ENCODE results near the gene ULK4.
"Not testable (repeated sequence)": the region's sequence is repeated elsewhere in the genome, so short reads cannot be mapped to it uniquely, and the experiment has no call there.

Gene ULK4

GRCh38 chr3:41477399-41478014 is 484.4 kb downstream of the ULK4 start:
- no peak for DNase-seq

GRCh38 chr3:41469083-41469482 is 492.8 kb downstream of the ULK4 start:
- DNase-seq, result no peak

- DNase-seq, result no peak
These were observed 494.4 kb downstream of the ULK4 start for GRCh38 chr3:41467481-41467880.

GRCh38 chr3:41464858-41465257 is 497.0 kb downstream of the ULK4 start:
- DNase-seq, result no peak

- no peak for DNase-seq
These were observed 497.5 kb downstream of the ULK4 start for GRCh38 chr3:41464401-41464800.

- no peak for DNase-seq
These were observed 499.7 kb downstream of the ULK4 start for GRCh38 chr3:41462103-41462691.

GRCh38 chr3:41460736-41461135 is 501.2 kb downstream of the ULK4 start:
- DNase-seq, result no peak

GRCh38 chr3:41457176-41457575 is 504.7 kb downstream of the ULK4 start:
- DNase-seq, result no peak

GRCh38 chr3:41456162-41456561 is 505.7 kb downstream of the ULK4 start:
- no peak for DNase-seq

- DNase-seq, result not testable (repeated sequence)
These were observed 508.3 kb downstream of the ULK4 start for GRCh38 chr3:41453618-41454017.

- no peak for DNase-seq
These were observed 511.3 kb downstream of the ULK4 start for GRCh38 chr3:41450416-41451231.

GRCh38 chr3:41448396-41448795 is 513.5 kb downstream of the ULK4 start:
- no peak for DNase-seq

GRCh38 chr3:41447701-41448100 is 514.2 kb downstream of the ULK4 start:
- no peak for DNase-seq

- not testable (repeated sequence) for DNase-seq
These were observed 515.6 kb downstream of the ULK4 start for GRCh38 chr3:41446316-41446715.

- DNase-seq, result no peak
These were observed 520.3 kb downstream of the ULK4 start for GRCh38 chr3:41441568-41441967.

- no peak for DNase-seq
These were observed 520.8 kb downstream of the ULK4 start for GRCh38 chr3:41441139-41441538.

- DNase-seq, result no peak
These were observed 524.9 kb downstream of the ULK4 start for GRCh38 chr3:41436983-41437382.

- no peak for DNase-seq
These were observed 527.1 kb downstream of the ULK4 start for GRCh38 chr3:41434781-41435180.

GRCh38 chr3:41431386-41431785 is 530.5 kb downstream of the ULK4 start:
- DNase-seq, result no peak

GRCh38 chr3:41430886-41431285 is 531.0 kb downstream of the ULK4 start:
- no peak for DNase-seq

GRCh38 chr3:41430391-41430790 is 531.5 kb downstream of the ULK4 start:
- no peak for DNase-seq

GRCh38 chr3:41426485-41426884 is 535.4 kb downstream of the ULK4 start:
- DNase-seq, result no peak

GRCh38 chr3:41424543-41425300 is 537.2 kb downstream of the ULK4 start:
- no peak for DNase-seq
